COLO668 (cell line): Measurements from ENCODE around the gene MED12L.
A peak's percentile ranks its signal among the peaks of the same experiment; 100 is the strongest.
"Not testable (repeated sequence)": the region's sequence is repeated elsewhere in the genome, so short reads cannot be mapped to it uniquely, and the experiment has no call there.

Source experiments
- DNase-seq: peaks from one replicate; lab custom pipeline; 2025; ENCODE audit not compliant: unreplicated experiment; lab: John Stamatoyannopoulos, UW

Gene MED12L

GRCh38 chr3:151206201-151206600, 120.7 kb downstream of the MED12L start:
- no peak for DNase-seq

DNA sequence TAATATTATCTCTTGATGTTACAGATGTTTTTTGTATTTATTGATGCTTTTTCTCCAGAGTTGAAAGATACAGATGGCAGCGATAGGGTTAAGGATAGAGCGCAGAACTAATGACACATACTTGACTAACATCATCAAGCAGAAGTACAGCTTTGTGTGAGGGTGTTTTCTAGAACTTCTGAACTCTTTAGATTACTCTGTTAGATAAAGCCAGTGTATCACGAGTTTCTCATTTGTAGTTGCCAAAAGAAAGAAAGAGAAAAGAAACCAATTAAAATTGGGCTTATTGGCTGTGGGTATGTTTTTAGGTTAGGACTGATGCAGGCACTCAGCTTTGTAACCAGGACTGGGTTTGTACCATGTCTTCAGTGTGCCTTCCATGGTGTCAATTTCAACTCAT, 124.2 kb downstream of the MED12L start:
- DNase-seq = no peak

GRCh38 chr3:151210676-151211381, 125.4 kb downstream of the MED12L start:
- no peak for DNase-seq

DNA sequence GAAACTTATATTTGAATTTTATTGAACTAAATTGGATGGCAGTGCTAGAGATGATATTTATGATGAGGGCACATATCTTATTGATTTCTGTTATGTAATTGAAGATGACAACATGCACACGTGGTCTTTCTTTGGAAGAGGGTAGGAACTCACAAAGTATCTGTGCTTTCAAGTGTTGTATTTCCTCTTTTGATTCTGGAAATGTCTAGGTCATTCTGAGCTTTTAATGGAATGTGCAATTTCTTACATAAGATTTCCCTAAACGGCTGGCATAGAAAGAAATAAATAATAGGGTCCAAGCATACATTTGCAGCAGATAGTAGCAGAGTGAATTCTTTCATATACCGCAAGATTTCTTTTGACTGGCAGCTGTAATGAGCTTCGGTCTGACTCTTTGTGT, 127.7 kb downstream of the MED12L start:
- no peak for DNase-seq

- DNase-seq = no peak
Observed at GRCh38 chr3:151213881-151214280, 128.4 kb downstream of the MED12L start.

GRCh38 chr3:151214459-151214858, 129.0 kb downstream of the MED12L start:
- DNase-seq = no peak

DNA sequence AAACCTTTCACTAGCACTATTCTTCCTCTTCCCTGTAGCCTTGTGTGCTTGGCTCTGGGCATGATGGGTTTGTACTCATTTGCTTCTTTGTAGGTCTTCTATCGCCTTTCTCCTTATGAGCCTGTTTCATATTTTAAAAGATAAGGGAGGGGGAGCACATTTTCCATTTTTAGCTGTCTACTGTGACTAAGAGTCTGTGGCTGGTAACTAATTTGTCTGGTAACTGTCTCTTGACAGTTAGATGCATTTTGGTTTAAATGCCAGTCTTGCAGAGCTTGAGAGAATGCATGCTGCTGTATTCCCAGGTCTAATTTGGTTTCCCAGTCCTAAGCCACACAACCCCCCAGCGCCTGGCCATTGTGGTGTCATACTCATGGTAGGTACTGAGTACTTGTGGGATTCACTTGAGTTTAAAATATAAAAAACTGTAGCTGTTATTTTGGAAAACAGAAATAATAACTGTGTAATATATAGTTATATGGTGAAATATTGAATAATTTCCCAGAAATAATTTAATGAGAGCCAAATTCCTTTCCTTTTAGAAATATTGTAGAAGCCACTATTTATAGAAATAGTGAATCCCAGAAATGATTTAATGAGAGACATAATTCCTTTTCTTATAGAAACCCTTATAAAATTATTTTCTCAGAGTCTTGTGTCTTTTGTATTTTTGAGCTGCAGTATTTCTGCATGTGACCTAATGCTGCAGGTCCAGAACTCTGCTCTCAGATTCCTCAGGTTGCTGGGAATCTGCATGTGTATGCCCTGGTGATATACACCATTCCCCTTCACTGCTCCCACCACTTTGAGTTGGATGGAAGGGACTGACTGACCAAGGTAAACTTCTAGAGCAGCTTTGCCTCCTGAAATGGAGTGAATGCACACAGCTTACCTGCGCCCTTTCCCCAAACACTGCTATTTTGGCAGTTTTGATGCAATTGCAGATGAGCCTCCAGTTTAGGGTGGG, 131.5 kb downstream of the MED12L start:
- no peak for DNase-seq

DNA sequence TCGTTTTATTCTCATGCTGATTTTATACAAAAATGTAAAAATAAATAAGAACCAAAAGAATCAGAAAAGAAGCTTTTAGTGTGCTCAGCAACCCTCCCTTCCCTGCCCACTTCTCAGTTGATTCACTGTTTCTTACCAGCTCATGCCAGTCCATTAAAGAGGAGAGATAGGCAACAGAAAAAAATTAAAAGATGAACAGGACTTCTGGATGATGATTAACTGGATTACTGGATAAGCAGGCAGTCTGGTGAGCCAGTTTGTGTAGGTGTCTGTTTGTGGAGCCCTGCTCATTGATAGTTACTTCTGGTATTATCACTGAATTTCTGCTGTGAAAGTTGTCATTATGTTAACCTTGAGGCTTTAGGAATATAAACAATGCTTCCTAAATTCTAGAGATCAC, 132.7 kb downstream of the MED12L start:
- DNase-seq = no peak

DNA sequence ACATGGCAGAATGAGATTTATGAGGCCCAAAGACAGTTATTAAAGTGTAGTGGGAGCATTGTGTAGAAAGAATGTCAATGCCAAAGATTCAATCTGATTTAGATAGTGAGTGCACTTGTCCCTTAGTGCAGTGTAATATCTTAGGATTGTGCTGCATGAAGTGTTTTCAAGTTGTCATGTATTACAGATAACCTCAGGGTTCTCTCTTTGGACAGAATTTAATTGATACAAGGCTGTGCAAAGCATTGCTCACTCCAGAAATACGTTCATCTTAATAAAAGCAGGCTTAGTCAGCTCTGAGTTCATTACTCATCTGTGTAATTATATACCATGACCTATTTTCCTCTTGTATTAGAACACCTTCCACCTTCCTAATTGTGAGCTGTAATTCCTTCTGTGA, 133.6 kb downstream of the MED12L start:
- DNase-seq = no peak

GRCh38 chr3:151224268-151224866, 138.9 kb downstream of the MED12L start:
- DNase-seq = no peak

- no peak for DNase-seq
Observed at GRCh38 chr3:151225040-151225975, 139.8 kb downstream of the MED12L start.

DNA sequence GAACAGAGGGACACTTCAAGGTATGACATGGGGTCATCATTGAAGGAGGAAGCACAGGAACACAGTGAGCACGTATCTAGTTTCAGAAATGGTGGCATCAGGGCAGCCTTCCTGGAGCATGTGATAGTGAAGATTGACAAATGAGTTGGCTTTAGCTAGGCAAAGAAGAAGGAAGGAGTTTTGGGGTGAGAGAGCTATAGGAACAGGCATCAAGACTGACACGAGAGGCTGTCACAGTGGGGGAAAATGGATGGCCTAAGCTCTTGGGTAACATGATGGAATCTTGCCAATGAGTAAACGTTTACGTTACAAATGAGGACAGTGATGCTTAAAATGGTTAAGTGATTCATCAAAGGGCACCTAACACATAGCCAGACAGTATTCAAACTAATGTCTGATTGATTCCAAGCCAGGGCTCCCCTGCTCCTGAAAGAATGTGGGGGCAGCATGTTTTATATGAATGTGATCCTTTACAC, 140.7 kb downstream of the MED12L start:
- no peak for DNase-seq

DNA sequence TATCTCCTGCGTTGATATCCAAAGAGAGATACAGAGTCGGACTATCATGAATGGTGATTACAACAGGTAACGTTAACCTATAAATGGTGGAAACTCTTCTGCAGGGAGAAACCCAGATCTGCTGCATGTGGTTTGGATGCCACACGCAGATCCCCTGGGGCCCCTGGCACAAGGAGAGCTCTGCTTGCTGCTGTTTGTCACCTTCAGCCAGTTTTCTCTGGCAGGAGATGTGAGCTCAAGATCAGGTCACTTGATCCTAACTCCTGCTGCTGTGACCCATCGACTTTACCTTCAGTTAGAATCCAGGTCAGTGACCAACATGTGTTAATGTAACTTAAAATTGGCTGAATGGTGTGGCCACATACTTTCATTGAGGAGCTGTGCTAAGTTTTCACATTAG, 141.4 kb downstream of the MED12L start:
- no peak for DNase-seq

- DNase-seq = no peak
Observed at GRCh38 chr3:151227266-151227806, 141.9 kb downstream of the MED12L start.

DNA sequence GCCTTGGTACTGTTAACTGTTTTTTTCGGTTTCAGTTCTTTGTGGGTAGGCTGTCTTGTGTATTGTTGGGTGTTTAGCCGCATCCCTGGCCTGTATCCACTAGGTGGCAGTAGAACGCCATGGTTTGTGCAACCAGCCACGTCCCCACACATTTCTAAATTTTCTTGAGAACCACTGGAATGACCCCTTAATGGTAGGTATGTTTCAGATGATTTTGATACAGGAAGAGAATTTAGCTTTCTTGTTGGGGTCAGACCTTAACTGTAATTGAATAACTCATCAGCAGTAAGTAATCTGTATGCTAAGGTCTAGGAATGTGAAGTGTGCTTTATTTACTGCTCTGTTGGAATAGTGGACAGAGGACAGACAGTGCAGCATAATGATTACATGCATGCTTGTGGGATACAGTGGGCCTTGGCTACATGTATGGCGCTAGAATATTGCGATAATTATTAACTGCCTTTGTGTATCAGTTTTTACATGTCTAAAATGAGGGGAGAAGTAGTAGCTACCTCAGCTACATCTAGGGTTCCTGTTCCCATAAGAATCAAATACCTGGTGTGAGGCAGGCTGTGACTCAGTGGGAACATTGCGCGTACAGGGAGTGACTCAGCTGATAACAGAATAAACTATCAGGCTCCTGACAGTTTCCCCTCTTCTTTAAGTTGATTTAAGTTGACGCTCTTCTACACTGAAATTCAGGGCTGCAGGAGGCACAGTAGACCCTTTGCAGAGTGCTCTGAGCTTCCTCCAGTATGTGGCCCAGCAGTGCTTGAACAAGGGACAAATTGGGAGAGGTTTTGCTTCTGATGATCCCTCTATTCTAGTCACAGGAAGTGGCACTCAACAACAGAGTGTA, 142.6 kb downstream of the MED12L start:
- DNase-seq = peak; percentile 37

DNA sequence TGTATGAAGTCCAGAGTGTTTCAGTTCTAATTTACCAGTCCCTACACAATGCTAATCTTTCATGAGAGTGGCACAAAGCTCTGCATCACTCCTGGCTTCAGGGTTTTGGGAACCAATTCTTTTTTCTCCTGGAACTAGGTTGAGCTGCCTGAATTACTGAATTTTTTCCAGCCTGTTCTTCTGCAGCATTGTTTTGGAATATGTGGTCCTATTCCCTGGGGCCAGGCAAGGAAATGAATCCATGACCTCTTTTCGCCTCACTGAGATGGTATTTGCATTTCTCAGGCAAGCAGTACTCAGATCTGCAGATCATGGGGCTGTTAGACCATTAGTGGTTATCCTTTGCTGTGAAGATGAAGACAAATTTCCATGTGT, 143.2 kb downstream of the MED12L start:
- no peak for DNase-seq

- DNase-seq = no peak
Observed at GRCh38 chr3:151230646-151231045, 145.2 kb downstream of the MED12L start.

GRCh38 chr3:151232403-151232802, 146.9 kb downstream of the MED12L start:
- not testable (repeated sequence) for DNase-seq

GRCh38 chr3:151232991-151233390, 147.5 kb downstream of the MED12L start:
- no peak for DNase-seq
